ENCODE results near the gene RGS6.

DNA sequence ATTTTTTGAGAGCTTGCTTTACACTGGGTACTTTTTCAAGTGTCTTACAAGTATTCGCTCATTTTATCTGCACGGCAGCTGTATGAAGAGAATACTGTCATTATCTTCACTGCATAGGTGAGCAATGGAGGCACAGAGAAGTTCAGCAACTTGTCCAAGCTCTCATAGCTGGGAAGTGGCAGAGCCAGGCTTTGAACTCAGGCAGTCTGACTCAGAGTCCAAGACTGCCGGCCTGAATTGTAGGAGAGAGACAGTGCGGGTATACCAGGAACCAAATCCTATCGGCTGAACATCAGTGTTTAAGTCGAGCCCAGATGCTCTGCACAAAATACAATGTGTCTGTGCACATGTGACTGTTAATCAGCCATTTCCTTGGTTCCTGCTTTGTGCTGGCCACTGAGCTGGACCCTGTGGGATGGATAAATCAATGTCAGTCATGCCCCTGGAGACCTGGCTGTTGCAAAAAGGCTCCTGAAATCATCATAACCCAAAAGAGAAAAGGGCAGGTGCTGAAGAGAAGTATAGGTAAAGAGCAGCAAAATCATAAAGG, 487.1 kb downstream of the RGS6 start:
- no peak for TF ChIP-seq POLR2AphosphoS5 (IDR thresholded peaks at IDR 0.05)
- TF ChIP-seq, protein P1, sequence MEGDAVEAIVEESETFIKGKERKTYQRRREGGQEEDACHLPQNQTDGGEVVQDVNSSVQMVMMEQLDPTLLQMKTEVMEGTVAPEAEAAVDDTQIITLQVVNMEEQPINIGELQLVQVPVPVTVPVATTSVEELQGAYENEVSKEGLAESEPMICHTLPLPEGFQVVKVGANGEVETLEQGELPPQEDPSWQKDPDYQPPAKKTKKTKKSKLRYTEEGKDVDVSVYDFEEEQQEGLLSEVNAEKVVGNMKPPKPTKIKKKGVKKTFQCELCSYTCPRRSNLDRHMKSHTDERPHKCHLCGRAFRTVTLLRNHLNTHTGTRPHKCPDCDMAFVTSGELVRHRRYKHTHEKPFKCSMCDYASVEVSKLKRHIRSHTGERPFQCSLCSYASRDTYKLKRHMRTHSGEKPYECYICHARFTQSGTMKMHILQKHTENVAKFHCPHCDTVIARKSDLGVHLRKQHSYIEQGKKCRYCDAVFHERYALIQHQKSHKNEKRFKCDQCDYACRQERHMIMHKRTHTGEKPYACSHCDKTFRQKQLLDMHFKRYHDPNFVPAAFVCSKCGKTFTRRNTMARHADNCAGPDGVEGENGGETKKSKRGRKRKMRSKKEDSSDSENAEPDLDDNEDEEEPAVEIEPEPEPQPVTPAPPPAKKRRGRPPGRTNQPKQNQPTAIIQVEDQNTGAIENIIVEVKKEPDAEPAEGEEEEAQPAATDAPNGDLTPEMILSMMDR (IDR thresholded peaks at IDR 0.05), result no peak
- no peak for TF ChIP-seq POLR2A (IDR thresholded peaks at IDR 0.05; ENCODE audit: low read depth)
